Gastrocnemius medialis (tissue), 4 donors: Measurements from ENCODE around the gene SEMA3C.

Source experiments
- CTCF ChIP-seq, 5 experiments: fragments of 450-650 bp in 3 of 5; fragments of 200-600 bp in 2 of 5; sonication (generic) in 2 of 5; IDR thresholded peaks in 4 of 5; conservative IDR thresholded peaks in 1 of 5; 1 replicate in 4 of 5; 2 replicates in 1 of 5; pipeline ENCODE4 v1.5.1; 2016 to 2019; ENCODE audit warnings: antibody characterized with exemption in 5 of 5, mild to moderate bottlenecking in 3 of 5, moderate library complexity in 3 of 5
- POLR2A ChIP-seq, 2 donors: fragments of 450-650 bp; IDR thresholded peaks; one replicate each; pipeline ENCODE4 v1.6.1; 2017; ENCODE audit warnings: antibody characterized with exemption in 2 of 2, mild to moderate bottlenecking in 2 of 2, moderate library complexity in 2 of 2

DNA sequence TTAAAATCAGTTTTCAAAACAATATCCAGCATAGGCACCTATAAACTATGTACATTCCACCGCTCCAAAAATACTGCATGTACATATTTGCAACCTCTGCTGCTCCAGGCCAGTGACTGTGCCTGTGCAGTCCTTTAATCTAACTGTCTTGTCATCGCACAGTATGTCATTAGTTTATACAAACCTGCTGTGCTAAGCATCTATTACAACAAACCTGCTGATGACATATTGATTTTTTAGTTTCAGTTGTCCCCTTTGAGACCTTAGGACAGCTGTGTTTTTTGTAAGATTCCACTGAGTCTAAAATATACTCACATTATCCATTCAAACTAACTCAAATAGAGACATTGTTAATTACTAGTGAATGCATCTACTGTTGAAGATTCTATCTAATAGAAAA lies 33.1 kb downstream of the SEMA3C start:
- no peak for TF ChIP-seq CTCF (IDR thresholded peaks at IDR 0.05 in 4 of 5, conservative IDR thresholded peaks at IDR 0.05 in 1 of 5)
- no peak for TF ChIP-seq POLR2A (IDR thresholded peaks at IDR 0.05)
